IPS-15b (cell line): ENCODE results near the gene ATP6V1C2.

Experiments used
- H3K27me3 ChIP-seq: one replicate; pipeline ENCODE4 v1.6.1; 2013; ENCODE audit warnings: low read length; ENCODE audit not compliant: control insufficient read depth, insufficient read depth
- H3K36me3 ChIP-seq: one replicate; pipeline ENCODE4 v1.6.1; 2013; ENCODE audit warnings: low read length; ENCODE audit not compliant: control insufficient read depth, insufficient read depth
- H3K4me1 ChIP-seq: one replicate; pipeline ENCODE4 v1.6.1; 2013; ENCODE audit warnings: mild to moderate bottlenecking, low read length; ENCODE audit not compliant: control insufficient read depth, insufficient read depth
- H3K4me3 ChIP-seq: one replicate; pipeline ENCODE4 v1.5.1; 2013; ENCODE audit warnings: low read depth, low read length
- H3K9ac ChIP-seq: one replicate; pipeline ENCODE4 v1.6.1; 2013; ENCODE audit warnings: low read depth, mild to moderate bottlenecking, low read length
- H3K9me3 ChIP-seq: one replicate; pipeline ENCODE4 v1.6.1; 2013; ENCODE audit warnings: mild to moderate bottlenecking, low read length; ENCODE audit not compliant: control insufficient read depth, insufficient read depth

Gene ATP6V1C2

DNA sequence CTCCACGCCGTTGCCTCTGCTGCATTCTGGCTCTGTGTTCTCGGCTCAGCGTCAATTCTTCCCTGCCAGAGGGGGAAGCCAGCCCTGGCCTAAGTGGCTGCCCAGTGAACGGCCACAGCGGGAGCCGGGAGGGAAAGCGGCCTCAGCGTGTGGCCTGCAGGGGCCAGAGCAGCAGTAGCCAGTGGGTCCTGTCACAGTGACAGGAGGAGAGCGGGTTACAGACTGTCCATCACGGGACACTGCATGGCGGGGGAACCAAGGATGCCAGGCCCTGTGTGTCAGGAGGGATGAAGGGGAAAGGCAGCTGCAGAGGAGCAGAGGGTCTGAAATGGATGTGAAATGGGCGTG lies 51.4 kb downstream of the ATP6V1C2 start:
- Histone ChIP-seq H3K36me3 (peaks cover 5% of the 10 kb centered on the region), H3K9me3 (no peaks in the 10 kb centered on the region), H3K9ac (no peak overlapping the region), H3K4me3 (no peak overlapping the region), H3K27me3 (no peaks in the 10 kb centered on the region), H3K4me1 (no peaks in the 10 kb centered on the region)

DNA sequence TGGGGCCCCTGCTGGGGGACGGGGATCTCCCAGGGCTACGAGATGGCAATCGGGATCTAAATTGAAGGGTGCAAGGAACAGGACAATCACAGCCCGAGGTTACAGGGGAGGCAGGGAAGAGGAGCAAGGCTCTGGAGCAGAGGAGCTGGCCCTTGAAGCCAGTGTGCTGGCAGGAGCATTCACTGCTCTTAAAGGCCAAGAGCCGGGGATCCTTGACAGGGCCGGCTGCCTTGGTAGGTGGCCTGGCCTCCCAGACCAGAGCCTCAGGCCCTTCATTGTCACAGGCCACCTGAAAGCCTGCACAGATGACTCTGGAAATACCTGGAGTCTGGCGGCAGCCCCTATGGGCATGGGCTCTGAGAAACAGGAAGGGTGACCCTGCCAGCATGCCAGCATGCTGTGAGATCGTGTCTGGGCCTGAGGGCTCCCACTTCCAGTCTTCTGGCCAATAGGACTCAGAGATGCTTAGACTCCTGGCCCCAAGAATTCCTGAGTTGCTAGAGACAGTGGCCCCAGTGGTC lies 52.5 kb downstream of the ATP6V1C2 start:
- no peaks in the 10 kb centered on the region for H3K4me1 ChIP-seq
- peaks cover 9% of the 10 kb centered on the region for H3K36me3 ChIP-seq
- H3K9me3 ChIP-seq: no peaks in the 10 kb centered on the region
- H3K27me3 ChIP-seq: no peaks in the 10 kb centered on the region
- H3K9ac ChIP-seq: no peak overlapping the region
- H3K4me3 ChIP-seq: no peak overlapping the region

DNA sequence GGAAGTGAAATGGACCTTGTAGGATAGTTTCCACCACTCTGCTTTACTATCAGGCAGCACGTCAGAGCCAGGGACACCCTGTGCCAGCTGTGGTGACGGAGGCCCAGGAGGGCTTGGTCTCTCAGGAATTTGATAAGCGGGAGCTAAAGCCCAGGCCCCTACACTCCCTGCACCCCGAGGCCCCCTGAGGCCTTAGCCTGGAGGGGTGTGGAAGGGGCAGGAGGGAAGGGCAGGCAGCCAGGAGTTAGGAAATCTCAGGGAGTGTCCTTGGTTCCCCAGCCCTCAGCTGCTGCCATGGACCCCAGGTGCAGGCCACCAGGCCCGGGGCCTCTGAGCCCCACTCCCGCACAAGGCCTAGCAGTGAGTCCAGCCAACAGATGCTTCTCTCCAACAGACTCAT lies 53.0 kb downstream of the ATP6V1C2 start:
- no peak overlapping the region for H3K4me3 ChIP-seq
- H3K9ac ChIP-seq: no peak overlapping the region
- H3K9me3 ChIP-seq: no peaks in the 10 kb centered on the region
- peaks cover 9% of the 10 kb centered on the region for H3K36me3 ChIP-seq
- no peaks in the 10 kb centered on the region for H3K27me3 ChIP-seq
- H3K4me1 ChIP-seq: no peaks in the 10 kb centered on the region

DNA sequence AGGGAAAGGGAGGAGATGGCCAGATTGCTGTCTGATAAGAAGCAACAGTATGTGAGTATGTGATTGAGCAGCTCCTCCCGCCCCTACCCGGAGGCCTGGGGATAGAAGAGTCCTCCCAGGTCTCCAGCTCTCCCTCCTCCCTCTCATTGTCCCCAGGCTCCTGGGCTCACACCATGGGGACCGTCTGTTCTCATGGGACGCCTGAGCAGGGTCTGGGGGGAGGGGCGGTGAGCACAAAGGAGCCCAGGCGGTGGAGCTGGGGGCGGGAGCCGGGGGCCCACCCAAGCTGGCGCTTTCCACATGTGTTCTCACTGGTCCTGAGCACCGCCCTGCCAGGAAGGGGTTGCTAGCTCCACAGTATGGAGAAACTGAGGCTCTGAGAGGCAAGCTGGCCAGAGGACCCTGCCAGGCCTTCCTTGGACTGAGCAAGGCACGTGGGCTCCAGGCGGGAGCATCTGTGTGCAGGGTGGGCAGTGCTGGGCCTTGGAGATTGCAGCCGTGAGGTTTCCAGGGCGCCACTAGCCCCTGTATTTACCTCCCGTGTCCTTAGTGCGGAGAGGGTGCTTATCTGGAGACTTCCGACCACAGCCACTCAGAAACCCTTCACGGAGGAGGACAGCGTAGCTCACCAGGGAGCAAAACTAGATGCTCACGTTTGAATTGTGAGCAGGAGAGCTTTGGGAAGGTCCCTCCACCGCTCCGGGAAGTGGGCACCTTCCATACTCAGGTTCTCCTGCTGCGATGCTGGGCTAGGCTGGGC lies 53.8 kb downstream of the ATP6V1C2 start:
- no peaks in the 10 kb centered on the region for H3K27me3 ChIP-seq
- H3K36me3 ChIP-seq: peaks cover 14% of the 10 kb centered on the region
- no peak overlapping the region for H3K9ac ChIP-seq
- H3K9me3 ChIP-seq: no peaks in the 10 kb centered on the region
- H3K4me1 ChIP-seq: no peaks in the 10 kb centered on the region
- H3K4me3 ChIP-seq: no peak overlapping the region

DNA sequence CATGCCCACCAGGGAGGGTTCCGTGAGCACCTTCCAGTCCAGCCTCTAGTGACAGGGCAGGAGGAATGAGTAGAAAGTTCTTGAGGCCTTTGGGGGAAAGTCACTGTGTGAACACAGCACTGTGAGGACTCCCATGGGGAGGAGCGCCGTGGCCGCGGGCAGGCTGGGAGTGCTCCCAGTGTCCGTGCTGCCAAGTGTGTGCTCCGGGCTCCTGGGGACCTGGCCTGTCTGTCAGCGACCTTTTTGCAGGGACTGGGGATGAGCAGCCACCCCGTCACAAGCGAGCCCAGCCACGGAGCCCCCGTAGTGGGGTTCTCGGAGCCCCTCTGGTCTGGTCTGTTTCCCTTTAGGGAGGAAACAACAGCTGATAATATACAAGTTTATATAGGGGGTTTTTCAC lies 54.4 kb downstream of the ATP6V1C2 start:
- Histone ChIP-seq H3K9ac (no peak overlapping the region), H3K9me3 (no peaks in the 10 kb centered on the region), H3K36me3 (peaks cover 15% of the 10 kb centered on the region), H3K27me3 (no peaks in the 10 kb centered on the region), H3K4me1 (no peaks in the 10 kb centered on the region), H3K4me3 (no peak overlapping the region)

DNA sequence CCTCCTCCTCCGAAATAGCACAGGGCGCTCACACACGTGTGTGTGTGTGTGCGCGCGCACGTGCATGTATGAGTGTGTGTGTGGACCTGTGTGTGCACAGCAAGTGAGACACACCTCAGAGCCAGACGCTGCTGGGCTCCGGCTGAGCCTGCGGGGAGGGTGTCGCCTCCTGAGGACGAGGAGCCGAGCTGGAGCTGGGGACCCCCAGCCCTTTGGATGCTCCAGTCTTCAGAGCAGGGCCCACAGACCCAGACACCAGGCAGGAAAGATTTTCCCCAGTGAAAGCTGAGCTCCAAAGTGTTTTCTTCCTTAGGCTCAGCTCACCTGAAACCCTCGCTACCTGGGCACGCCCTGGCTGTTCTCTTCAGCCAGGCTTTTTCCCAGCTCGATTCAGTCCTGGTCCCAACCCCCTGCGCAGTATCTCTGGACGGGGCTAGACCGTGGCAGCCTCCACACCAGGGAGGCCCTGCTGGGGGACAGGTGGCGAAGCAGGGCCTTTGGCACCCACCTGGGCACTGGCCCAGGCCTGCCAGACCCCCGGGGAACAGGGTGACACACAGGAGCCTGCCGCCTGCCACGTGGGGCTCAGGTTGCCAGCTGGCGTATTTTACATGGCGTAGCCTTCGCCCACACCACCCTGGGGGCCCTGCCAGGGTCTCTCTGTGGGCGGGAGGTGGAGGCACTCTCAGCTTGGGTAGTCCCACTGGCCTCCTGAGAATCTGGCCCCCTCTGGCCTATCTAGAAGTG lies 55.0 kb downstream of the ATP6V1C2 start:
- Histone ChIP-seq H3K4me1 (no peaks in the 10 kb centered on the region), H3K4me3 (no peak overlapping the region), H3K9ac (no peak overlapping the region), H3K9me3 (no peaks in the 10 kb centered on the region), H3K27me3 (no peaks in the 10 kb centered on the region), H3K36me3 (peaks cover 16% of the 10 kb centered on the region)

DNA sequence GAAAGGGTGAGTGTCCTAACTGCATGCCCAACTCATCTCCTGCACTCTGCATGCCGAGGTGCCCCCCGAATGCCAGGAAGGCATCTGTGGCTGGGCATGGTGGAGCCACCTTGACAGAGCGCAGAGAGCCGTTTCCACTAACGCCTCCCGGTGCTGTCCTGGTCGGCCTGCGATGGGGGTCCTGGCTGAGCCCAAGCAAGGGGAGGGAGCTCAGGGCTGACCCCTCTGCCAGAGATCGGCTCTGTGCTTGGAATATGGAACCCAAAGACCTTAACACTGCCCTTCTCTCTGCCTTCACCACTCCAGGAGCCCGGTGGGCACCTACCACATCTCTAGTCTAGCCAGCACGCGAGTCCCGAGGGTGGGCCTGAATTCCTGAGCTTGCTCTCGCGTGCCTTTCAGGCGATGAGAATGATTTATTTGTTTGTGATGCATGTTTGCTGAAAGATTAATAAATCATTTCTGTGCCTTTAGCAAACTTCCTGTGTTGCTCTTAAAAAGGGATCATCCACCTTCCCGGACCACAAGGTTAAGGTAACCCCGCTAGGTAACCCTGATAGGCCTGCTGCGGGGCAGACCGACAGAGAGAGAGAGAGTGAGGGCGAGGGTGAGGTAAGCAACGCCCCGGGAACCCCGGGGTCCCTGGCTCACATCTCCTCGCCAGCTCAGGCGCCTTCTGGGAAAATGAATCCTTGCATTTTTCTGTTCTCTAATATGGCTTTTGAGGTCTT lies 55.8 kb downstream of the ATP6V1C2 start:
- H3K36me3 ChIP-seq: peaks cover 20% of the 10 kb centered on the region
- H3K4me1 ChIP-seq: no peaks in the 10 kb centered on the region
- H3K9me3 ChIP-seq: no peaks in the 10 kb centered on the region
- no peak overlapping the region for H3K9ac ChIP-seq
- no peak overlapping the region for H3K4me3 ChIP-seq
- H3K27me3 ChIP-seq: no peaks in the 10 kb centered on the region

DNA sequence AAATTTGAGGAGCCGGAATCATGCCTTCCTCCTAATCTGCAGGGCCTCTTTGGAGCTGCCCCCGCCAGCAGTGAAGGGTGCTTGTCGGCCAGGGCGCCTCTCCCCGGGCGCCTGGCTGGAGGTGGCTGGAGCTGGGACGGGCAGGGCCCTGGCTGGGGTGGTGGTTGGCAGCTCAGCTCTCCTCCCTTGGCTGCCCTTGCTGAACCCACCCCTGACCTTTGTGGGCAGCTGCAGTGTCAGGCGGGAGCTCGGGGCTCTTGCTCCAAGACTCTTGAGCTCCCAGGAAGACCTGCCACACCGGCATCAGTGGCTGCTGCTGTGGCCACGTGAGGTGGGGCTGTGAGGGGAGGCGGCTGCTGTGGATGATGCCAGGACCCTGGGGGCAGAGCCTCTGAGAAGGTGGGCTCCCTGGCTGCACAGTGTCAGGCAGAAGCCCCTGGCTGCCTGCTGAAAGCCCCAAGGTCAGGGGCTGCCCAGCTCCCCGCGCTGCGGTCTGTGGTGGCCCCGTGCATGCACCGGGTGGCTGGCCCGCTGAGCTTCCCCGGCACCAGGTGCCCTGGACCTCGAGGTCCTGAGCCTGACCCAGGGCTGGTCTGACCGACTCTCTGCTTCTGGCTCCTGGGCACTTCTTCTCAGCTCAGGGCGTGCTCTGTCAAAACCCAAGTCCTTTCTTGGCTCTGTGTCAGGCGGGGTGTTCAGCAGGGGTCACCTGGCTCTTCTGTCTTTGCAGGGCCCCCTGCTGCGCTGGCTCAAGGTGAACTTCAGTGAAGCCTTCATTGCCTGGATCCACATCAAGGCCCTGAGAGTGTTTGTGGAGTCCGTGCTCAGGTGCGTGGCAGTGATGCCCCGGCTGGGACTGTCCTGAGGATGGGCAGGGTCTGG lies 56.7 kb downstream of the ATP6V1C2 start:
- Histone ChIP-seq H3K4me3 (no peak overlapping the region), H3K4me1 (no peaks in the 10 kb centered on the region), H3K9me3 (no peaks in the 10 kb centered on the region), H3K9ac (no peak overlapping the region), H3K27me3 (no peaks in the 10 kb centered on the region), H3K36me3 (peaks cover 20% of the 10 kb centered on the region)

DNA sequence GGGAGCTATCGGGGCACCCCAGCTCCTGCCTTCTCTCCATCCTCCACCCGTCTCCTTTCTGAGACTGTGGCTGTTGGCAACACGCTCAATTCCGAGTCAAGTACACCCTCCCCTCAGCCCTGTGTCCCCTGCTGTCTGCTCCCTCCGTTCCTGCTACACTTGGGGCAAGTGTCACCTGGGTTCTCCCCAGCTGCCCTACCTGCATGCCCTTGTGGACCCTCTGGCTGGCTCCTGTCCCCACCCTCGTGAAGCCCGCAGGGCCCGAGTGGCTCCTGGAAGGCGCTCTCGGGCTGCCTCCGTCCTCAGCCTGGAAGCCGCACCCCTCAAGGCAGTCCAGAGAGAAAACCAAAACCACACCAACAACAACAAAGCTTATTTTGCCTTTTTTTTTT lies 57.3 kb downstream of the ATP6V1C2 start:
- H3K4me1 ChIP-seq: no peaks in the 10 kb centered on the region
- peaks cover 20% of the 10 kb centered on the region for H3K36me3 ChIP-seq
- no peaks in the 10 kb centered on the region for H3K27me3 ChIP-seq
- H3K4me3 ChIP-seq: no peak overlapping the region
- no peak overlapping the region for H3K9ac ChIP-seq
- no peaks in the 10 kb centered on the region for H3K9me3 ChIP-seq

DNA sequence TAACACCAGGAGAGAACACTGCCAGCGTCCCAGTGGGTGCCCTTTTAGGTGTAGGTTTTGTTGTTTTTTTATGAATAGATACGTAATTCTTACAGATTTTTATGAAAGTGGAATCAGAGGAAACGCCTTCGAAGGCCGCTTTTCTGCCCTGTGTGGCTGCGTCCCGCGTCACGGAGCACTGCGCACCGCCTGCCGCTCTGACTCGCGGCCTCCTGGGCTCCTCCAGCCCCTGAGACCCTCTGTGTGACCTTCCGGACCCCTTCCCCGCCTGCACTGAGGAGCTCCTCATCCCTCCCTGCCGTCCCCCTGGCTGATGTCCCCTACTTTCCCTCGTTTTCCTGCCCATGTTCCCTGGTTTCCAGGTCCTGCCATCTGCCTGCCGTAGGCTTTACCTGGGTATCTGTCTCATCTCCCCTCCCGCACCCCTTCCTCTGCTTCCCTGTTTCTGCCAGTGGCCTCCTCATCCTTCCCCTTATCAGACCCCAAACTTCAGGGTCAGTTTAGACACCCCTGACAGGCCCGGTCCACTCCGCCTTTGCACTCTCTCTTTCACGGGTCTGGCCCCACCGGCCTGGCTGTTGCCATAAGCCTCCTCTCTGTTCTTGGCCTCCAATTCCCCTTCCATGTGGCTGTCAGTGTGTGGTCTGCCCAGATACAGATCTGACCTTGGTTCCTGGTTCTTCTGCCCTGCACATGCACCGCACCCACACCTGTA lies 58.5 kb downstream of the ATP6V1C2 start:
- Histone ChIP-seq H3K9ac (no peak overlapping the region), H3K27me3 (no peaks in the 10 kb centered on the region), H3K4me3 (no peak overlapping the region), H3K36me3 (peaks cover 24% of the 10 kb centered on the region), H3K4me1 (no peaks in the 10 kb centered on the region), H3K9me3 (no peaks in the 10 kb centered on the region)

DNA sequence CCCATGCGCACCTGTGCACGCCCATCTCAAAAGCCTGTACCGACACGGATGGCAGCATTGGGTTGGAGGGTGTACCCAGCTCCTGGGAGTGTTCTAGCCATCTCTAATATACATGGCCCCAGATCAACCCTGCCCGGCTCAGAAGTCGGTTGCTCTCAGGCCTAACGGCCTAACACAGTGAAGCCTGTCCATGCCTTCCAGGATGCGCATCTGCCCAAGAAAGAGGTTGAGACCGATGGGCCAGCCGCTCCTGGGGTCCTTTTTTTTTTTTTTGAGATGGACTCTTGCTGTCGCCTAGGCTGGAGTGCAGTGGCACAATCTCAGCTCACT lies 59.0 kb downstream of the ATP6V1C2 start:
- Histone ChIP-seq H3K36me3 (peaks cover 27% of the 10 kb centered on the region), H3K4me3 (no peak overlapping the region), H3K27me3 (no peaks in the 10 kb centered on the region), H3K4me1 (no peaks in the 10 kb centered on the region), H3K9me3 (no peaks in the 10 kb centered on the region), H3K9ac (no peak overlapping the region)
